A549 (cell line): Measurements from ENCODE around the gene PPOX. TPM values are rescaled to one million over a fixed set of nuclear protein-coding genes. Genes with fewer than 3 reads are reported as not detected.

Source experiments
- ATAC-seq, 2 experiments: fragments of 200-7000 bp in 1 of 2; fragments of >200 bp in 1 of 2; cut with Nextera tagmentation in 1 of 2; cut with Tn5 transposase in 1 of 2; 3 replicates each; pipeline versions ENCODE4 v1.8.0 to v1.9.1; 2018 to 2020; ENCODE audit warnings: mild to moderate bottlenecking in 1 of 2, moderate library complexity in 1 of 2
- CTCF ChIA-PET: fragments of 300-600 bp; sonication (Branson Sonifier 250); formaldehyde crosslinking; extraction: SDS; loops from one replicate; lab custom pipeline; 2021; ENCODE audit warnings: antibody characterized with exemption, inconsistent platforms; lab: Yijun Ruan, JAX
- POLR2A ChIA-PET: fragments of 350-600 bp; formaldehyde crosslinking; extraction: SDS; loops from one replicate; lab custom pipeline; 2021; ENCODE audit warnings: antibody characterized with exemption, inconsistent platforms; lab: Yijun Ruan, JAX
- DNase-seq, 2 experiments: peaks; one replicate each; pipeline versions ENCODE4 v3.0.0 to v3.0.0-alpha.2; 2011 to 2016; ENCODE audit warnings: low read depth in 1 of 2, low spot score in 1 of 2
- FAIRE-seq: peaks from 2 replicates; lab custom pipeline; 2011; peaks lifted over from hg19 to GRCh38; lab: Jason Lieb, UNC
- H3K27ac ChIP-seq, 2 experiments: fragments of >200 bp; sonication (Bioruptor Twin); formaldehyde crosslinking; 3 replicates each; pipeline ENCODE4 v1.5.1; 2016 to 2017
- H3K4me1 ChIP-seq: fragments of >200 bp; sonication (Bioruptor Twin); formaldehyde crosslinking; 3 replicates; pipeline ENCODE4 v1.6.1; 2016
- H3K4me2 ChIP-seq: fragments of >200 bp; sonication (Bioruptor Twin); formaldehyde crosslinking; 3 replicates; pipeline ENCODE4 v1.6.1; 2016
- H3K4me3 ChIP-seq: fragments of >200 bp; sonication (Bioruptor Twin); formaldehyde crosslinking; 3 replicates; pipeline ENCODE4 v1.5.1; 2016
- H3K9me3 ChIP-seq: fragments of >200 bp; sonication (Bioruptor Twin); formaldehyde crosslinking; 3 replicates; pipeline ENCODE4 v1.6.1; 2016
- BHLHE40 ChIP-seq: IDR thresholded peaks from 2 replicates; pipeline ENCODE4 v1.6.1; 2012; ENCODE audit warnings: low read depth, low read length, inconsistent platforms
- CBX8 ChIP-seq: fragments of 200-600 bp; sonication (generic); IDR thresholded peaks from 2 replicates; pipeline ENCODE4 v1.6.1; 2016
- EHF ChIP-seq: fragments of 250-450 bp; sonication (Bioruptor Pico); IDR thresholded peaks from 2 replicates; pipeline ENCODE4 v1.5.0; 2020; ENCODE audit warnings: mild to moderate bottlenecking
- ESRRA ChIP-seq: fragments of 150-350 bp; IDR thresholded peaks from 2 replicates; pipeline ENCODE4 v1.6.1; 2014; ENCODE audit warnings: mild to moderate bottlenecking, low read length, borderline replicate concordance
- FOSB ChIP-seq: fragments of 250-450 bp; sonication (Bioruptor Pico); IDR thresholded peaks from 2 replicates; pipeline ENCODE4 v1.5.0; 2020; ENCODE audit warnings: mild to moderate bottlenecking, moderate library complexity
- HDAC2 ChIP-seq: fragments of 200-600 bp; sonication (generic); IDR thresholded peaks from 2 replicates; pipeline ENCODE4 v1.6.1; 2016
- HOXB13 ChIP-seq: fragments of 250-450 bp; sonication (Bioruptor Pico); IDR thresholded peaks from 2 replicates; pipeline ENCODE4 v1.5.0; 2020; ENCODE audit warnings: low read depth, mild to moderate bottlenecking, moderate library complexity
- JUNB ChIP-seq: fragments of >200 bp; sonication (Bioruptor Twin); formaldehyde crosslinking; IDR thresholded peaks from 2 replicates; pipeline ENCODE4 v1.6.1; 2016
- MAZ ChIP-seq: fragments of 150-350 bp; IDR thresholded peaks from 2 replicates; pipeline ENCODE4 v1.6.1; 2014; ENCODE audit warnings: antibody characterized with exemption, low read depth, low read length, borderline replicate concordance
- MYC ChIP-seq: IDR thresholded peaks from 2 replicates; pipeline ENCODE4 v1.6.1; 2012; ENCODE audit warnings: mild to moderate bottlenecking, inconsistent platforms, low read length, improper control_type of control experiment, borderline replicate concordance
- NPAS2 ChIP-seq: fragments of 250-450 bp; sonication (Bioruptor Pico); IDR thresholded peaks from 2 replicates; pipeline ENCODE4 v1.8.0; 2022; ENCODE audit warnings: mild to moderate bottlenecking, moderate library complexity, borderline replicate concordance
- PHF8 ChIP-seq: fragments of 200-600 bp; sonication (generic); IDR thresholded peaks from 2 replicates; pipeline ENCODE4 v1.6.1; 2016; ENCODE audit warnings: low read depth, mild to moderate bottlenecking, antibody characterized with exemption, moderate library complexity, borderline replicate concordance
- RCOR1 ChIP-seq: fragments of 150-350 bp; IDR thresholded peaks from 2 replicates; pipeline ENCODE4 v1.6.1; 2014; ENCODE audit warnings: antibody characterized with exemption, low read length, low read depth
- ZFP36 ChIP-seq: fragments of 450-650 bp; IDR thresholded peaks from 2 replicates; pipeline ENCODE4 v1.6.1; 2014; ENCODE audit warnings: borderline replicate concordance; ENCODE audit not compliant: partially characterized antibody
- ZNF302 ChIP-seq: fragments of 250-450 bp; sonication (Bioruptor Pico); IDR thresholded peaks from 2 replicates; pipeline ENCODE4 v1.9.0; 2021; ENCODE audit warnings: inconsistent platforms, mild to moderate bottlenecking, moderate library complexity
- WGBS: methylation state at CpG from one replicate; pipeline ENCODE4 v1.1.6; 2017; ENCODE audit errors: missing lambda C conversion rate; 5-methylcytosine and 5-hydroxymethylcytosine counted together
- polyA plus RNA-seq, 4 experiments: library from polyadenylated mRNA; depleted of rRNA in 3 of 4; stranded (reverse); fragments of >200 nt; fragmentation: RNase III in 1 of 4; extraction: RNeasy Plus Mini Kit Qiagen cat#74134 plus additional on column Dnase treatment in 1 of 4; gene quantifications; 2 replicates in 3 of 4; 3 replicates in 1 of 4; pipeline ENCODE4 v1.2.3, GENCODE V29; 2011 to 2017
- TF ChIP-seq, protein P1 (sequence below): fragments of >200 bp; sonication (Bioruptor Twin); formaldehyde crosslinking; IDR thresholded peaks from 3 replicates; pipeline ENCODE4 v1.5.1; 2016
- TF ChIP-seq, protein P2 (sequence below): IDR thresholded peaks from 2 replicates; pipeline ENCODE4 v1.6.1; 2012; ENCODE audit warnings: low read depth, borderline replicate concordance
- TF ChIP-seq, protein P3 (sequence below): fragments of 450-650 bp; IDR thresholded peaks from 2 replicates; pipeline ENCODE4 v1.6.1; 2014; ENCODE audit warnings: antibody characterized with exemption
- TF ChIP-seq, protein P4 (sequence below): fragments of 250-450 bp; sonication (Bioruptor Pico); IDR thresholded peaks from 2 replicates; pipeline ENCODE4 v1.5.0; 2021; ENCODE audit warnings: mild to moderate bottlenecking, moderate library complexity, borderline replicate concordance
- TF ChIP-seq, protein P5 (sequence below): IDR thresholded peaks from 2 replicates; pipeline ENCODE4 v1.6.1; 2012
- TF ChIP-seq, protein P6 (sequence below): fragments of 150-350 bp; IDR thresholded peaks from 2 replicates; pipeline ENCODE4 v1.6.1; 2014; ENCODE audit warnings: low read depth, mild to moderate bottlenecking, low read length

PPOX gene
- polyA plus RNA-seq, 2 of the 4 experiments (the other 2 are of a cell fraction): 13.8 to 14.1 TPM

DNA sequence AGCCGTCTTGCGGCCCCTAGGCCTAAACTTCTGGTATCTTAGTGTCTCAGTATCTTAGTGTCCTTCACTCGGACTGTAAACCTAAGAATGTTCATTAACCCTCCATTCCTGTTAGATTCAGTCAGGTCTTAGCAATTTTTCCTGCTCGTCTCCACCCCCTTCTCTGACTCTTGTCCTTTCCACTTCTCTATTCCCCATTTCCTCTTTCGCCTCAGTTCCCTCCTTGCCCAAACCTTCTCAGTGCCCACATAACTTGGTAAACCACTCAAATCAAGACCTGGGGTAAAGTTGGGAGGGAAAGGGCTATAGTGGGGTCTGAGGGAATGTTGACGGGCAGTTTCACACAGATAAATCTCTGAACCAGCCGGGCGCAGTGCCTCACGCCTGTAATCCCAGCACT is 48.1 kb downstream of the PPOX start:
- DNase-seq (no peak), FAIRE-seq (no peak), ATAC-seq (no peak)
- no peak overlapping the region for H3K27ac ChIP-seq
- H3K4me3 ChIP-seq: no peak overlapping the region
- POLR2A ChIA-PET: no interaction called here
- H3K4me2 ChIP-seq: no peak overlapping the region
- WGBS: 93% methylated on average over 9 of the region's 9 CpGs
- CTCF ChIA-PET: interaction anchor here (7.3 to 20.1 kb wide), 2 partner anchors 7 to 14 kb away, joined by 66 to 319 read pairs; partner anchors contain the start of genes NDUFS2 and TOMM40L
- H3K4me1 ChIP-seq: 0 out of 3 replicates have a peak, but pooled peaks cover 3% of the 10 kb centered on the region
- TF ChIP-seq CBX8: no peak
- no peak for TF ChIP-seq PHF8
- no peaks in the 10 kb centered on the region for H3K9me3 ChIP-seq

DNA sequence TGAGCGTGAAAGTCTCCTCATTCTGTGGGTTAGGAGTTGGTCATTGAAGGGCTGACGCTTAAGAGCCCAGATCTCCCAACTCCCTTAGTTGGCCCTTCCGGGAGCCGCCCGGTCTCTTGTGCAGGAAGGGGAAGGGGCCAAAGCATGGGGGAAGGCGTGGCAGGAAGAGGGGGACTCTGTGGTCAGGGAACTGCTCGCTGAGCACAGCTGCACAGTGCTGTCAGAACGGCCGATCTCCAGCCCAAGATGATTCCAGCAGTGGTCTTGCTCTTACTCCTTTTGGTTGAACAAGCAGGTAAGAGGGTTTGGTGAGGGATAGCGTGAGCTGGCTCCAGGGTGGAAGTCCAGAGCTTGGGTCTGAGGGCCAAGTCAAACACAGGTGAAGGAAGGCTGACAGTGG is 48.9 kb downstream of the PPOX start, which contains the start of gene FCER1G:
TSS of gene FCER1G (plus strand) at position 220 of the 400 bp plus-strand sequence. CDS start at position 247, 27 bp downstream.
- CTCF ChIA-PET: interaction anchor here (1.0 to 20.1 kb wide), 6 partner anchors 8 to 169 kb away, joined by 3 to 319 read pairs (median 34); partner anchors contain the start of genes CFAP126, NDUFS2 and TOMM40L
- Histone ChIP-seq H3K4me2 (no peak within 1 kb of the TSS), H3K9me3 (no peaks in the 10 kb centered on the region), H3K4me1 (no peaks in the 10 kb centered on the region)
- no peak for DNase-seq
- TF ChIP-seq ZFP36 (no peak), FOSB (CRISPR knock-in tag) (no peak), NPAS2 (CRISPR knock-in tag) (no peak), HDAC2 (no peak), RCOR1 (no peak), ZNF302 (CRISPR knock-in tag) (no peak), JUNB (no peak), HOXB13 (no peak), BHLHE40 (no peak), MYC (no peak), EHF (CRISPR knock-in tag) (no peak), MAZ (no peak), ESRRA (no peak)
- TF ChIP-seq, protein P1, sequence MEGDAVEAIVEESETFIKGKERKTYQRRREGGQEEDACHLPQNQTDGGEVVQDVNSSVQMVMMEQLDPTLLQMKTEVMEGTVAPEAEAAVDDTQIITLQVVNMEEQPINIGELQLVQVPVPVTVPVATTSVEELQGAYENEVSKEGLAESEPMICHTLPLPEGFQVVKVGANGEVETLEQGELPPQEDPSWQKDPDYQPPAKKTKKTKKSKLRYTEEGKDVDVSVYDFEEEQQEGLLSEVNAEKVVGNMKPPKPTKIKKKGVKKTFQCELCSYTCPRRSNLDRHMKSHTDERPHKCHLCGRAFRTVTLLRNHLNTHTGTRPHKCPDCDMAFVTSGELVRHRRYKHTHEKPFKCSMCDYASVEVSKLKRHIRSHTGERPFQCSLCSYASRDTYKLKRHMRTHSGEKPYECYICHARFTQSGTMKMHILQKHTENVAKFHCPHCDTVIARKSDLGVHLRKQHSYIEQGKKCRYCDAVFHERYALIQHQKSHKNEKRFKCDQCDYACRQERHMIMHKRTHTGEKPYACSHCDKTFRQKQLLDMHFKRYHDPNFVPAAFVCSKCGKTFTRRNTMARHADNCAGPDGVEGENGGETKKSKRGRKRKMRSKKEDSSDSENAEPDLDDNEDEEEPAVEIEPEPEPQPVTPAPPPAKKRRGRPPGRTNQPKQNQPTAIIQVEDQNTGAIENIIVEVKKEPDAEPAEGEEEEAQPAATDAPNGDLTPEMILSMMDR: no peak
- TF ChIP-seq, protein P2, sequence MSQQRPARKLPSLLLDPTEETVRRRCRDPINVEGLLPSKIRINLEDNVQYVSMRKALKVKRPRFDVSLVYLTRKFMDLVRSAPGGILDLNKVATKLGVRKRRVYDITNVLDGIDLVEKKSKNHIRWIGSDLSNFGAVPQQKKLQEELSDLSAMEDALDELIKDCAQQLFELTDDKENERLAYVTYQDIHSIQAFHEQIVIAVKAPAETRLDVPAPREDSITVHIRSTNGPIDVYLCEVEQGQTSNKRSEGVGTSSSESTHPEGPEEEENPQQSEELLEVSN: no peak
- TF ChIP-seq, protein P3, sequence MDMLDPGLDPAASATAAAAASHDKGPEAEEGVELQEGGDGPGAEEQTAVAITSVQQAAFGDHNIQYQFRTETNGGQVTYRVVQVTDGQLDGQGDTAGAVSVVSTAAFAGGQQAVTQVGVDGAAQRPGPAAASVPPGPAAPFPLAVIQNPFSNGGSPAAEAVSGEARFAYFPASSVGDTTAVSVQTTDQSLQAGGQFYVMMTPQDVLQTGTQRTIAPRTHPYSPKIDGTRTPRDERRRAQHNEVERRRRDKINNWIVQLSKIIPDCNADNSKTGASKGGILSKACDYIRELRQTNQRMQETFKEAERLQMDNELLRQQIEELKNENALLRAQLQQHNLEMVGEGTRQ: no peak
- TF ChIP-seq, protein P4, sequence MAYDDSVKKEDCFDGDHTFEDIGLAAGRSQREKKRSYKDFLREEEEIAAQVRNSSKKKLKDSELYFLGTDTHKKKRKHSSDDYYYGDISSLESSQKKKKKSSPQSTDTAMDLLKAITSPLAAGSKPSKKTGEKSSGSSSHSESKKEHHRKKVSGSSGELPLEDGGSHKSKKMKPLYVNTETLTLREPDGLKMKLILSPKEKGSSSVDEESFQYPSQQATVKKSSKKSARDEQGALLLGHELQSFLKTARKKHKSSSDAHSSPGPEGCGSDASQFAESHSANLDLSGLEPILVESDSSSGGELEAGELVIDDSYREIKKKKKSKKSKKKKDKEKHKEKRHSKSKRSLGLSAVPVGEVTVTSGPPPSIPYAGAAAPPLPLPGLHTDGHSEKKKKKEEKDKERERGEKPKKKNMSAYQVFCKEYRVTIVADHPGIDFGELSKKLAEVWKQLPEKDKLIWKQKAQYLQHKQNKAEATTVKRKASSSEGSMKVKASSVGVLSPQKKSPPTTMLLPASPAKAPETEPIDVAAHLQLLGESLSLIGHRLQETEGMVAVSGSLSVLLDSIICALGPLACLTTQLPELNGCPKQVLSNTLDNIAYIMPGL (CRISPR knock-in tag): no peak
- TF ChIP-seq, protein P5, sequence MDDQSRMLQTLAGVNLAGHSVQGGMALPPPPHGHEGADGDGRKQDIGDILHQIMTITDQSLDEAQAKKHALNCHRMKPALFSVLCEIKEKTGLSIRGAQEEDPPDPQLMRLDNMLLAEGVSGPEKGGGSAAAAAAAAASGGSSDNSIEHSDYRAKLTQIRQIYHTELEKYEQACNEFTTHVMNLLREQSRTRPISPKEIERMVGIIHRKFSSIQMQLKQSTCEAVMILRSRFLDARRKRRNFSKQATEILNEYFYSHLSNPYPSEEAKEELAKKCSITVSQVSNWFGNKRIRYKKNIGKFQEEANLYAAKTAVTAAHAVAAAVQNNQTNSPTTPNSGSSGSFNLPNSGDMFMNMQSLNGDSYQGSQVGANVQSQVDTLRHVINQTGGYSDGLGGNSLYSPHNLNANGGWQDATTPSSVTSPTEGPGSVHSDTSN: no peak
- TF ChIP-seq, protein P6, sequence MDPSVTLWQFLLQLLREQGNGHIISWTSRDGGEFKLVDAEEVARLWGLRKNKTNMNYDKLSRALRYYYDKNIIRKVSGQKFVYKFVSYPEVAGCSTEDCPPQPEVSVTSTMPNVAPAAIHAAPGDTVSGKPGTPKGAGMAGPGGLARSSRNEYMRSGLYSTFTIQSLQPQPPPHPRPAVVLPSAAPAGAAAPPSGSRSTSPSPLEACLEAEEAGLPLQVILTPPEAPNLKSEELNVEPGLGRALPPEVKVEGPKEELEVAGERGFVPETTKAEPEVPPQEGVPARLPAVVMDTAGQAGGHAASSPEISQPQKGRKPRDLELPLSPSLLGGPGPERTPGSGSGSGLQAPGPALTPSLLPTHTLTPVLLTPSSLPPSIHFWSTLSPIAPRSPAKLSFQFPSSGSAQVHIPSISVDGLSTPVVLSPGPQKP: no peak
- TF ChIP-seq, all 56 proteins: peak for 0
- POLR2A ChIA-PET: interaction anchor here (0.6 kb wide), 1 partner anchor 11 kb away, joined by 4 read pairs; the partner anchor contains the start of gene TOMM40L
- no peak for ATAC-seq
- 94% methylated on average over 10 of the region's 10 CpGs for WGBS
- no peak for FAIRE-seq
- no peak within 1 kb of the TSS for H3K27ac ChIP-seq
- H3K4me3 ChIP-seq: no peak within 1 kb of the TSS
